H9 (cell line): Measurements from ENCODE around the gene GALNS. TPM values are rescaled to one million over a fixed set of nuclear protein-coding genes. Genes with fewer than 3 reads are reported as not detected.
A peak's percentile ranks its signal among the peaks of the same experiment; 100 is the strongest.

ENCODE experiments used
- DNase-seq: peaks from one replicate; pipeline ENCODE4 v3.0.0-alpha.2; 2017
- H2AFZ ChIP-seq: one replicate; pipeline ENCODE4 v1.6.1; 2013; ENCODE audit warnings: mild to moderate bottlenecking, low read length, control low read depth, moderate library complexity
- H2AK5ac ChIP-seq: 2 replicates; pipeline ENCODE4 v1.6.1; 2013; ENCODE audit warnings: low read length, control low read depth, mixed read lengths; ENCODE audit not compliant: insufficient read length
- H2BK120ac ChIP-seq: one replicate; pipeline ENCODE4 v1.6.1; 2013; ENCODE audit warnings: low read depth, mild to moderate bottlenecking, low read length, control low read depth, inconsistent platforms; ENCODE audit not compliant: poor library complexity, severe bottlenecking
- H2BK12ac ChIP-seq: 2 replicates; pipeline ENCODE4 v1.6.1; 2013; ENCODE audit warnings: low read length, control low read depth, mixed read lengths, low read depth; ENCODE audit not compliant: insufficient read length
- H2BK15ac ChIP-seq: 2 replicates; pipeline ENCODE4 v1.6.1; 2013; ENCODE audit warnings: low read depth, low read length, control low read depth
- H2BK20ac ChIP-seq: one replicate; pipeline ENCODE4 v1.6.1; 2013; ENCODE audit warnings: low read depth, mild to moderate bottlenecking, low read length, control low read depth, inconsistent platforms; ENCODE audit not compliant: poor library complexity, severe bottlenecking
- H2BK5ac ChIP-seq: 2 replicates; pipeline ENCODE4 v1.6.1; 2013; ENCODE audit warnings: low read length, control low read depth, mixed read lengths; ENCODE audit not compliant: insufficient read length
- H3K14ac ChIP-seq: 2 replicates; pipeline ENCODE4 v1.6.1; 2013; ENCODE audit warnings: low read length, control low read depth; ENCODE audit not compliant: insufficient read depth
- H3K18ac ChIP-seq: 2 replicates; pipeline ENCODE4 v1.6.1; 2013; ENCODE audit warnings: low read depth, mild to moderate bottlenecking, mixed read lengths, low read length, control low read depth; ENCODE audit not compliant: insufficient read length
- H3K23ac ChIP-seq: 2 replicates; pipeline ENCODE4 v1.6.1; 2013; ENCODE audit warnings: low read length, control low read depth, mixed read lengths, low read depth; ENCODE audit not compliant: insufficient read length
- H3K23me2 ChIP-seq: 2 replicates; pipeline ENCODE4 v1.6.1; 2013; ENCODE audit warnings: low read depth, mild to moderate bottlenecking, mixed read lengths, low read length, control low read depth; ENCODE audit not compliant: insufficient read length, poor library complexity, severe bottlenecking
- H3K27ac ChIP-seq: 2 replicates; pipeline ENCODE4 v1.5.1; 2013; ENCODE audit warnings: low read length, control low read depth, mixed read lengths, low read depth; ENCODE audit not compliant: insufficient read length
- H3K27me3 ChIP-seq: 2 replicates; pipeline ENCODE4 v1.6.1; 2013; ENCODE audit warnings: low read length, control low read depth, inconsistent platforms; ENCODE audit not compliant: insufficient read depth
- H3K4ac ChIP-seq: 2 replicates; pipeline ENCODE4 v1.6.1; 2013; ENCODE audit warnings: low read depth, mild to moderate bottlenecking, control low read depth, inconsistent platforms, low read length, moderate library complexity
- H3K4me1 ChIP-seq: 2 replicates; pipeline ENCODE4 v1.6.1; 2013; ENCODE audit warnings: low read length, control low read depth, inconsistent platforms; ENCODE audit not compliant: insufficient read depth
- H3K4me2 ChIP-seq: 2 replicates; pipeline ENCODE4 v1.6.1; 2013; ENCODE audit warnings: low read length, control low read depth, mixed read lengths; ENCODE audit not compliant: insufficient read length, insufficient read depth
- H3K56ac ChIP-seq: 2 replicates; pipeline ENCODE4 v1.6.1; 2013; ENCODE audit warnings: low read depth, mild to moderate bottlenecking, mixed read lengths, low read length, control low read depth; ENCODE audit not compliant: insufficient read length
- H3K79me1 ChIP-seq: 2 replicates; pipeline ENCODE4 v1.6.1; 2013; ENCODE audit warnings: low read depth, mild to moderate bottlenecking, moderate library complexity, low read length, control low read depth, inconsistent platforms; ENCODE audit not compliant: insufficient read depth, poor library complexity, severe bottlenecking
- H3K79me2 ChIP-seq: 2 replicates; pipeline ENCODE4 v1.6.1; 2013; ENCODE audit warnings: low read length, control low read depth, inconsistent platforms; ENCODE audit not compliant: insufficient read depth
- H3K9ac ChIP-seq: 2 replicates; pipeline ENCODE4 v1.6.1; 2013; ENCODE audit warnings: low read length, control low read depth, mixed read lengths; ENCODE audit not compliant: insufficient read length; ENCODE audit errors: extremely low read depth
- H3K9me3 ChIP-seq: one replicate; pipeline ENCODE4 v1.6.1; 2013; ENCODE audit warnings: low read depth, low read length, inconsistent platforms; ENCODE audit not compliant: control insufficient read depth
- H3T11ph ChIP-seq: one replicate; pipeline ENCODE4 v1.6.1; 2013; ENCODE audit warnings: mild to moderate bottlenecking, low read length, control low read depth, inconsistent platforms
- H4K20me1 ChIP-seq: one replicate; pipeline ENCODE4 v1.6.1; 2013; ENCODE audit not compliant: control insufficient read depth, insufficient read length, insufficient read depth
- H4K5ac ChIP-seq: 2 replicates; pipeline ENCODE4 v1.6.1; 2013; ENCODE audit warnings: low read depth, mild to moderate bottlenecking, mixed read lengths, low read length, control low read depth; ENCODE audit not compliant: insufficient read length
- H4K8ac ChIP-seq: replicated peaks from 2 replicates; pipeline ENCODE4 v1.6.1; 2013; ENCODE audit warnings: low read length, control low read depth, mixed read lengths, low read depth; ENCODE audit not compliant: insufficient read length
- H4K91ac ChIP-seq: 2 replicates; pipeline ENCODE4 v1.6.1; 2013; ENCODE audit warnings: low read depth, mild to moderate bottlenecking, moderate library complexity, mixed read lengths, low read length, control low read depth; ENCODE audit not compliant: insufficient read length
- H3K27ac Mint-ChIP-seq, 3 experiments: 2 replicates in 2 of 3; 3 replicates in 1 of 3; pipeline ENCODE4 v1.8.0; 2020 to 2021; ENCODE audit warnings: mixed read lengths in 3 of 3, mild to moderate bottlenecking in 1 of 3, moderate library complexity in 1 of 3
- H3K27me3 Mint-ChIP-seq: 2 replicates; pipeline ENCODE4 v1.8.0; 2021; ENCODE audit warnings: low read depth, mild to moderate bottlenecking, moderate library complexity, mixed read lengths
- H3K36me3 Mint-ChIP-seq, 3 experiments: 2 replicates in 2 of 3; 3 replicates in 1 of 3; pipeline ENCODE4 v1.8.0; 2020 to 2021; ENCODE audit warnings: low read depth in 3 of 3, mixed read lengths in 3 of 3; ENCODE audit not compliant: insufficient read depth in 1 of 3
- H3K4me1 Mint-ChIP-seq, 2 experiments: 2 replicates each; pipeline ENCODE4 v1.8.0; 2020; ENCODE audit warnings: mixed read lengths in 2 of 2
- H3K4me3 Mint-ChIP-seq, 2 experiments: 2 replicates in 1 of 2; 3 replicates in 1 of 2; pipeline ENCODE4 v1.8.0; 2020 to 2021; ENCODE audit warnings: mild to moderate bottlenecking in 2 of 2, mixed read lengths in 2 of 2, moderate library complexity in 1 of 2
- H3K9me3 Mint-ChIP-seq, 2 experiments: 2 replicates in 1 of 2; 3 replicates in 1 of 2; pipeline ENCODE4 v1.8.0; 2020; ENCODE audit warnings: mild to moderate bottlenecking in 2 of 2, mixed read lengths in 2 of 2, moderate library complexity in 1 of 2
- WGBS: extraction: QIAGEN DNeasy Blood & Tissue Kit; methylation state at CpG from one replicate; pipeline ENCODE4 v1.1.7; 2013; ENCODE audit warnings: missing lambda C conversion rate, low lambda C conversion rate, mixed read lengths; ENCODE audit not compliant: insufficient read length; ENCODE audit errors: extremely low coverage; 5-methylcytosine and 5-hydroxymethylcytosine counted together
- total RNA-seq: library from RNA; stranded (reverse); gene quantifications from 2 replicates; pipeline ENCODE4 v1.2.1, GENCODE V29; 2021
- TF ChIP-seq, protein P1 (sequence below): fragments of 200-600 bp; sonication (generic); conservative IDR thresholded peaks from 3 replicates; pipeline ENCODE4 v1.8.0; 2021; ENCODE audit warnings: antibody characterized with exemption, mild to moderate bottlenecking

Gene GALNS
- total RNA-seq, 1 experiment from 2014 or later, result 20.3 TPM

DNA sequence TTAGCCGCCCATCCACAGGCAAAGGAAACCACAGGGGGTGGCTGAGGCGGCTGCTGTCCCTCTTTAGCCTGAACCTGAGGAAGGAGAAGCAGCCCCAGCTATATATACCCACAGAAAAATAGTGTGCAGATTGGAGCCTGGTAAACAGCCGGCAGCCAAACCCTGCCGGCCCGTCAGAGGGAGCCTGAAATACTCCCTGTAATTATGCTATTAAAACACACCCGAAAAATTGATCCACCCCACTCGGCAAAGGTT, 78.5 kb downstream of the GALNS start:
- Histone ChIP-seq H2BK20ac (no peak overlapping the region), H3K18ac (no peak overlapping the region), H2BK15ac (no peak overlapping the region), H4K5ac (no peak overlapping the region), H3K9ac (no peak overlapping the region), H3K79me1 (no peaks in the 10 kb centered on the region), H2BK120ac (no peak overlapping the region), H3K14ac (no peak overlapping the region), H4K91ac (no peak overlapping the region), H3K27ac (no peak overlapping the region), H2AFZ (no peak overlapping the region), H3K4me2 (no peak overlapping the region), H2AK5ac (no peak overlapping the region), H4K8ac (no peak overlapping the region), H4K20me1 (no peaks in the 10 kb centered on the region), H3K23ac (no peak overlapping the region), H3K79me2 (peaks cover 4% of the 10 kb centered on the region; the same call in 1 of the 2 replicates), H3K9me3 (no peaks in the 10 kb centered on the region), H2BK5ac (no peak overlapping the region), H3T11ph (no peak overlapping the region), H3K23me2 (no peaks in the 10 kb centered on the region), H3K27me3 (no peaks in the 10 kb centered on the region), H3K56ac (no peak overlapping the region), H3K4ac (no peak overlapping the region), H3K4me1 (no peaks in the 10 kb centered on the region), H2BK12ac (no peak overlapping the region)
- H3K4me1 Mint-ChIP-seq, result peaks cover 30 to 44% of the 10 kb centered on the region in 2 experiments
- TF ChIP-seq, protein P1, sequence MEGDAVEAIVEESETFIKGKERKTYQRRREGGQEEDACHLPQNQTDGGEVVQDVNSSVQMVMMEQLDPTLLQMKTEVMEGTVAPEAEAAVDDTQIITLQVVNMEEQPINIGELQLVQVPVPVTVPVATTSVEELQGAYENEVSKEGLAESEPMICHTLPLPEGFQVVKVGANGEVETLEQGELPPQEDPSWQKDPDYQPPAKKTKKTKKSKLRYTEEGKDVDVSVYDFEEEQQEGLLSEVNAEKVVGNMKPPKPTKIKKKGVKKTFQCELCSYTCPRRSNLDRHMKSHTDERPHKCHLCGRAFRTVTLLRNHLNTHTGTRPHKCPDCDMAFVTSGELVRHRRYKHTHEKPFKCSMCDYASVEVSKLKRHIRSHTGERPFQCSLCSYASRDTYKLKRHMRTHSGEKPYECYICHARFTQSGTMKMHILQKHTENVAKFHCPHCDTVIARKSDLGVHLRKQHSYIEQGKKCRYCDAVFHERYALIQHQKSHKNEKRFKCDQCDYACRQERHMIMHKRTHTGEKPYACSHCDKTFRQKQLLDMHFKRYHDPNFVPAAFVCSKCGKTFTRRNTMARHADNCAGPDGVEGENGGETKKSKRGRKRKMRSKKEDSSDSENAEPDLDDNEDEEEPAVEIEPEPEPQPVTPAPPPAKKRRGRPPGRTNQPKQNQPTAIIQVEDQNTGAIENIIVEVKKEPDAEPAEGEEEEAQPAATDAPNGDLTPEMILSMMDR, result no peak
- DNase-seq, result no peak
- no CpG with 5 or more reads among the region's 7 CpGs for WGBS
- H3K9me3 Mint-ChIP-seq, result no peaks in the 10 kb centered on the region
- no peak overlapping the region for H3K4me3 Mint-ChIP-seq
- peak overlapping the region in 2 of 3 experiments; percentile 74 to 94; a peak in 3 of 7 replicates for H3K27ac Mint-ChIP-seq
- H3K36me3 Mint-ChIP-seq, result no peaks in the 10 kb centered on the region
- no peaks in the 10 kb centered on the region for H3K27me3 Mint-ChIP-seq
